Measurements from ENCODE around the gene FBXW5.

Gene FBXW5

GRCh38 chr9:136944519-136945332, at the start of gene FBXW5, which contains the start of gene C8G:
Gene FBXW5 (minus strand): TSS chr9:136944738. CDS start chr9:136944083, 655 bp downstream.
Gene C8G (plus strand): TSS chr9:136945243. CDS start chr9:136945321, 78 bp downstream.
- Histone ChIP-seq H3K4me1 (ENCODE audit: control insufficient read depth in 1 of 2, insufficient read depth in 2 of 2, low read length in 2 of 2) (peaks cover 0 to 20% of the 10 kb centered on the region in 2 donors), H3K4me3 (ENCODE audit: low read depth in 1 of 2, low read length in 2 of 2) (peak within 1 kb of the TSS; percentile 56 to 95), H3K27ac (ENCODE audit: low read length) (peak within 1 kb of the TSS; percentile 23), H3K36me3 (ENCODE audit: control insufficient read depth in 1 of 2, insufficient read depth in 2 of 2, low read length in 2 of 2) (peaks cover 12 to 34% of the 10 kb centered on the region in 2 donors), H3K9me3 (ENCODE audit: control insufficient read depth in 1 of 2, low read length in 2 of 2) (no peaks in the 10 kb centered on the region), H3K27me3 (ENCODE audit: low read depth, low read length) (no peaks in the 10 kb centered on the region)

DNA sequence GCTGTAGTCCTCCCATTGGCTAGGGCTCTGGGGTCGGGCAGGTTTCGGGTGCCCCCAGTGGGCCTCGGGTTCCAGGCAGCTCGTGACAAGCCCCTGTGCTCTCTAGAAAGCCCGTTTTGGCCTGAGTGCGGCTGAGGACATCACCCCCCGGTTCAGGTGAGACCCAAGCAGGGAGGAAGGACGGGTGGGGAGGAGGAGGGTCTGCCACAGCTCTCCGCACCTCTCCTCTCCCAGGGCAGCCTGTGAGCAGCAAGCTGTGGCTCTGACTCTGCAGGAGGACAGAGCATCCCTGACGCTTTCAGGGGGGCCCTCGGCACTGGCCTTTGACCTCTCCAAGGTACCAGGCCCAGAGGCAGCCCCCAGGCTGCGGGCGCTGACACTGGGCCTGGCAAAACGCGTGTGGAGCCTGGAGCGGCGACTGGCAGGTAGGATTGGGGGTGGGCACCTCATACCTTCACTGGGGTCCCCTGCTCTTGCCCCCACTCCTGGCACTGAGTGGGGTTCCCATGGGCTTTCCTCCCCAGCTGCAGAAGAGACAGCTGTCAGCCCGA, 48.4 kb upstream of the FBXW5 start:
- Histone ChIP-seq H3K4me1 (ENCODE audit: control insufficient read depth in 1 of 2, insufficient read depth in 2 of 2, low read length in 2 of 2) (peaks cover 0 to 36% of the 10 kb centered on the region in 2 donors), H3K27ac (ENCODE audit: low read length) (peak overlapping the region; percentile 16), H3K4me3 (ENCODE audit: low read depth in 1 of 2, low read length in 2 of 2) (peak overlapping the region; percentile 68 to 69), H3K9me3 (ENCODE audit: control insufficient read depth in 1 of 2, low read length in 2 of 2) (no peaks in the 10 kb centered on the region), H3K27me3 (ENCODE audit: low read depth, low read length) (peaks cover 5% of the 10 kb centered on the region), H3K36me3 (ENCODE audit: control insufficient read depth in 1 of 2, insufficient read depth in 2 of 2, low read length in 2 of 2) (peaks cover 0 to 7% of the 10 kb centered on the region in 2 donors)

- peaks cover 0 to 36% of the 10 kb centered on the region in 2 donors for H3K4me1 ChIP-seq (ENCODE audit: control insufficient read depth in 1 of 2, insufficient read depth in 2 of 2, low read length in 2 of 2)
- peak within 1 kb of the TSS; percentile 16 for H3K27ac ChIP-seq (ENCODE audit: low read length)
Observed at GRCh38 chr9:136991993-136992818, 47.7 kb upstream of the FBXW5 start, which contains the start of gene PAXX. Gene PAXX (plus strand): TSS chr9:136992422. CDS start chr9:136992444, 22 bp downstream.

GRCh38 chr9:136990242-136990911, 45.8 kb upstream of the FBXW5 start:
- Histone ChIP-seq H3K27ac (ENCODE audit: low read length) (no peak overlapping the region), H3K9me3 (ENCODE audit: control insufficient read depth in 1 of 2, low read length in 2 of 2) (no peaks in the 10 kb centered on the region), H3K27me3 (ENCODE audit: low read depth, low read length) (peaks cover 5% of the 10 kb centered on the region), H3K36me3 (ENCODE audit: control insufficient read depth in 1 of 2, insufficient read depth in 2 of 2, low read length in 2 of 2) (peaks cover 0 to 7% of the 10 kb centered on the region in 2 donors), H3K4me3 (ENCODE audit: low read depth in 1 of 2, low read length in 2 of 2) (no peak overlapping the region), H3K4me1 (ENCODE audit: control insufficient read depth in 1 of 2, insufficient read depth in 2 of 2, low read length in 2 of 2) (peaks cover 0 to 21% of the 10 kb centered on the region in 2 donors)

More at GRCh38 chr9:136991993-136992818, 47.7 kb upstream of the FBXW5 start, which contains the start of gene PAXX:
- peak within 1 kb of the TSS; percentile 68 to 69 for H3K4me3 ChIP-seq (ENCODE audit: low read depth in 1 of 2, low read length in 2 of 2)
- H3K9me3 ChIP-seq (ENCODE audit: control insufficient read depth in 1 of 2, low read length in 2 of 2) = no peaks in the 10 kb centered on the region
- H3K27me3 ChIP-seq (ENCODE audit: low read depth, low read length) = peaks cover 5% of the 10 kb centered on the region
- H3K36me3 ChIP-seq (ENCODE audit: control insufficient read depth in 1 of 2, insufficient read depth in 2 of 2, low read length in 2 of 2) = peaks cover 0 to 7% of the 10 kb centered on the region in 2 donors

DNA sequence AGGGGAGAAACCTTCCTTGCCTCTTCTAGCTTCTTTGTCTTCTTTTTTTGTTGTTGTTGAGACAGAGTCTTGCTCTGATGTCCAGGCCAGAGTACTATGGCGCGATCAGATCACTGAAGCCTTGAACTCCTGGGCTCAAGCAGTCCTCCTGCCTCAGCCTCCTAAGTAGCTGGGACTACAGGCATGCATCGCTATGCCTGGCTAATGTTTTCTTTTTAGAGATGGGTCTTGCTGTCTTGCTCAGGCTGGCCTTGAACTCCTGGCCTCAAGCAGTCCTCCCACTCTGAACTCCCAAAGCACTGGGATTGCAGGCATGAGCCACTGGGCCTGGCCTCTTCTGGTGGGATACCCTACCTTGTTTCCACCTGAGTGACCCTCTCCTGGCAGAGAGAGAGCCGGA, 44.3 kb upstream of the FBXW5 start:
- peaks cover 0 to 3% of the 10 kb centered on the region in 2 donors for H3K36me3 ChIP-seq (ENCODE audit: control insufficient read depth in 1 of 2, insufficient read depth in 2 of 2, low read length in 2 of 2)
- no peak overlapping the region for H3K4me3 ChIP-seq (ENCODE audit: low read depth in 1 of 2, low read length in 2 of 2)
- peaks cover 0 to 18% of the 10 kb centered on the region in 2 donors for H3K4me1 ChIP-seq (ENCODE audit: control insufficient read depth in 1 of 2, insufficient read depth in 2 of 2, low read length in 2 of 2)
- H3K9me3 ChIP-seq (ENCODE audit: control insufficient read depth in 1 of 2, low read length in 2 of 2) = no peaks in the 10 kb centered on the region
- peaks cover 9% of the 10 kb centered on the region for H3K27me3 ChIP-seq (ENCODE audit: low read depth, low read length)
- H3K27ac ChIP-seq (ENCODE audit: low read length) = no peak overlapping the region

DNA sequence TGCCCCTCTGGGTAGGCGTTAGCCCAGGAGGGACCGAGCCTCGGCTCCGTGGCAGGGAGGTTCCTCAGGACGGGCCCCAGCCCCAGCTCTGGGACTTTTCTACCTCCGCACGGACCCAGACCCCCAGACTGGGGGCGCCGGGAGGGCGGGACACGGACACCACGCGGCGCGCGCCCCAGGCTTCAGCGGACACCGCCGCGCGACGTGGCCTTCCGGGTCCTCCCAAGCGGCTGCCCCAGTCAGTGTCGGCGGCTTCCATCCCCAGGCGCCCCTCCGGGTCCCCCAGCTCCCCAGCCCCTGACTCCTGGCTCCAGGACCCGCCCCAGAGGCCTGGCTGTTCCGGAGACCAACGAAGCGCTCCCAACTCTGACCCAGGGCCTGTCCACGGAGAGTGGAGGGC, 41.3 kb upstream of the FBXW5 start:
- H3K27ac ChIP-seq (ENCODE audit: low read length) = no peak overlapping the region

DNA sequence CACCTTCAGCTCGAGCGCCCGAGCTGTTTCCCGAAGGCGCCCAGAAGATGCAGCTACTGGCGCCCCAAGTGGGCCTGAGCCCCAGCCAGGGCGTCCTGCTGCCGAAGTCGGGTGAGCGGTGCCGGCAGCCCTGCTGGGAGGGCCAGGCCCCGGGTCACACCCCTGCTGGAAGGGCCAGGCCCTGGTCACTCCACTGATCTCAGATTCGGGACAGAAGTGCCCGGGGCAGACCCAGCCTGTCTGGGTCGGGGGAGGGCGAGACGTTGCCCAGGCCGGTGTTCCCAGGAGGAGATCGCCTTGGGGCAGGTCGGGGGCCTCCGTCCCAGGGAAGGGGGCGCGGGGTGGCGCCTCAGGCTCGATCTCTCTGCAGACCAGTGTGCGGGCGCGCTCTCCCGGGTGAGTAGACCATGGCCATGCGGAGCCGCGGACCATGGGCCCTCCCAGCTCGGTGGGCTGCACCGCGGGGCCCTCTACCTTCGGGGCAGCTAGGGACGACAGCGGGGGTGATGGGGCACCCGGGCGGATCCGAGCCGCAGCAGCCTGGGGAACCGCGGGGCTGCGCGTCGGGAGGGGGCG, 40.6 kb upstream of the FBXW5 start:
- H3K27me3 ChIP-seq (ENCODE audit: low read depth, low read length) = peaks cover 9% of the 10 kb centered on the region
- H3K36me3 ChIP-seq (ENCODE audit: control insufficient read depth in 1 of 2, insufficient read depth in 2 of 2, low read length in 2 of 2) = no peaks in the 10 kb centered on the region
- no peak overlapping the region for H3K4me3 ChIP-seq (ENCODE audit: low read depth in 1 of 2, low read length in 2 of 2)
- H3K27ac ChIP-seq (ENCODE audit: low read length) = no peak overlapping the region
- peaks cover 0 to 5% of the 10 kb centered on the region in 2 donors for H3K4me1 ChIP-seq (ENCODE audit: control insufficient read depth in 1 of 2, insufficient read depth in 2 of 2, low read length in 2 of 2)
- no peaks in the 10 kb centered on the region for H3K9me3 ChIP-seq (ENCODE audit: control insufficient read depth in 1 of 2, low read length in 2 of 2)

More for the DNA sequence above, 41.3 kb upstream of the FBXW5 start:
- peaks cover 0 to 5% of the 10 kb centered on the region in 2 donors for H3K4me1 ChIP-seq (ENCODE audit: control insufficient read depth in 1 of 2, insufficient read depth in 2 of 2, low read length in 2 of 2)
- no peaks in the 10 kb centered on the region for H3K9me3 ChIP-seq (ENCODE audit: control insufficient read depth in 1 of 2, low read length in 2 of 2)
- H3K4me3 ChIP-seq (ENCODE audit: low read depth in 1 of 2, low read length in 2 of 2) = no peak overlapping the region
- peaks cover 9% of the 10 kb centered on the region for H3K27me3 ChIP-seq (ENCODE audit: low read depth, low read length)
- H3K36me3 ChIP-seq (ENCODE audit: control insufficient read depth in 1 of 2, insufficient read depth in 2 of 2, low read length in 2 of 2) = no peaks in the 10 kb centered on the region

DNA sequence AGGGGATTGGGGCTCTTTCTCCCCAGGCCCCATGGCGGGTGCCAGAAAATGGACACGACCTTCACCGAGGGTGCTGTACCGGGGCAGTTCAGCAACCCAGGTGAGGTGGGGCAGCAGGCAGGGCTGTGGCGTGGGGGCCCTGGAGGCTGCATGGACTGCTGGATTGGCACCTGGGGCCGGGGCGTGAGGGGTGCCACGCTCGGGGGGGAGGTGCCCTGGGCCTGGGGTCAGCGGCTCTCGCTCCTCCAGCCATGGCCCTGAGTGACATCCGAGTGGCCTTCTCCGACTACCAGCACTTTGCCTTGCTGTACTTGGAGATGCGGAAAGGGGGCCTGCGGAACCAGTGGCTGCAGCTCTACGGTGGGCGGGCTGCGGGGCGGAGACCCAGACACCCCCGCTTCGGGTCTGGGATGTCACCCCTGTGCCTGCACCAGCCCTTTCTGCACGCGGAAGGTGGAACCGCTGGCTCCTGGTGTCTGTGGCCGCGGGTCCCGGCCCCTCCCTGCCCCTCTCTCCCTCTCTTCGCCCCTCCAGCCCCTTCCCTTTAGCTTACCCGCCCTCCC, 40.0 kb upstream of the FBXW5 start:
- no peaks in the 10 kb centered on the region for H3K36me3 ChIP-seq (ENCODE audit: control insufficient read depth in 1 of 2, insufficient read depth in 2 of 2, low read length in 2 of 2)
- no peak overlapping the region for H3K4me3 ChIP-seq (ENCODE audit: low read depth in 1 of 2, low read length in 2 of 2)
- H3K27ac ChIP-seq (ENCODE audit: low read length) = no peak overlapping the region

GRCh38 chr9:136983656-136984314, 39.2 kb upstream of the FBXW5 start:
- no peaks in the 10 kb centered on the region for H3K36me3 ChIP-seq (ENCODE audit: control insufficient read depth in 1 of 2, insufficient read depth in 2 of 2, low read length in 2 of 2)
- no peak overlapping the region for H3K4me3 ChIP-seq (ENCODE audit: low read depth in 1 of 2, low read length in 2 of 2)
- H3K27me3 ChIP-seq (ENCODE audit: low read depth, low read length) = peaks cover 9% of the 10 kb centered on the region
- no peak overlapping the region for H3K27ac ChIP-seq (ENCODE audit: low read length)
- no peaks in the 10 kb centered on the region for H3K9me3 ChIP-seq (ENCODE audit: control insufficient read depth in 1 of 2, low read length in 2 of 2)
- peaks cover 0 to 5% of the 10 kb centered on the region in 2 donors for H3K4me1 ChIP-seq (ENCODE audit: control insufficient read depth in 1 of 2, insufficient read depth in 2 of 2, low read length in 2 of 2)

More for the DNA sequence above, 40.0 kb upstream of the FBXW5 start:
- Histone ChIP-seq H3K27me3 (ENCODE audit: low read depth, low read length) (peaks cover 9% of the 10 kb centered on the region), H3K9me3 (ENCODE audit: control insufficient read depth in 1 of 2, low read length in 2 of 2) (no peaks in the 10 kb centered on the region), H3K4me1 (ENCODE audit: control insufficient read depth in 1 of 2, insufficient read depth in 2 of 2, low read length in 2 of 2) (peaks cover 0 to 5% of the 10 kb centered on the region in 2 donors)

GRCh38 chr9:136983167-136983566, 38.6 kb upstream of the FBXW5 start:
- Histone ChIP-seq H3K9me3 (ENCODE audit: control insufficient read depth in 1 of 2, low read length in 2 of 2) (no peaks in the 10 kb centered on the region), H3K27ac (ENCODE audit: low read length) (no peak overlapping the region), H3K27me3 (ENCODE audit: low read depth, low read length) (peaks cover 9% of the 10 kb centered on the region), H3K4me3 (ENCODE audit: low read depth in 1 of 2, low read length in 2 of 2) (no peak overlapping the region), H3K4me1 (ENCODE audit: control insufficient read depth in 1 of 2, insufficient read depth in 2 of 2, low read length in 2 of 2) (peaks cover 0 to 6% of the 10 kb centered on the region in 2 donors), H3K36me3 (ENCODE audit: control insufficient read depth in 1 of 2, insufficient read depth in 2 of 2, low read length in 2 of 2) (no peaks in the 10 kb centered on the region)

Data from muscle layer of duodenum (tissue), 2 donors.